GM12891 (cell line): ENCODE data around the gene NSUN2.

Experiments used
- POLR2A ChIP-seq: IDR thresholded peaks from 2 replicates; pipeline ENCODE4 v1.6.1; 2011; ENCODE audit warnings: low read depth, low read length, control low read depth
- POLR2AphosphoS5 ChIP-seq: IDR thresholded peaks from 2 replicates; pipeline ENCODE4 v1.6.1; 2011; ENCODE audit warnings: low read depth, low read length, control low read depth
- POU2F2 ChIP-seq: IDR thresholded peaks from 2 replicates; pipeline ENCODE4 v1.6.1; 2011; ENCODE audit warnings: low read depth, mild to moderate bottlenecking, control low read depth, low read length, moderate library complexity
- SPI1 ChIP-seq: IDR thresholded peaks from 2 replicates; pipeline ENCODE4 v1.6.1; 2011; ENCODE audit warnings: low read depth, low read length, control low read depth
- TAF1 ChIP-seq: IDR thresholded peaks from 2 replicates; pipeline ENCODE4 v1.6.1; 2011; ENCODE audit warnings: low read depth, low read length, control low read depth

- TF ChIP-seq POLR2AphosphoS5 (no peak), POLR2A (no peak), SPI1 (no peak), TAF1 (no peak), POU2F2 (no peak)
Measured at GRCh38 chr5:6585939-6586646, 46.8 kb downstream of the NSUN2 start.
